ENCODE data around the gene CCDC142.

DNA sequence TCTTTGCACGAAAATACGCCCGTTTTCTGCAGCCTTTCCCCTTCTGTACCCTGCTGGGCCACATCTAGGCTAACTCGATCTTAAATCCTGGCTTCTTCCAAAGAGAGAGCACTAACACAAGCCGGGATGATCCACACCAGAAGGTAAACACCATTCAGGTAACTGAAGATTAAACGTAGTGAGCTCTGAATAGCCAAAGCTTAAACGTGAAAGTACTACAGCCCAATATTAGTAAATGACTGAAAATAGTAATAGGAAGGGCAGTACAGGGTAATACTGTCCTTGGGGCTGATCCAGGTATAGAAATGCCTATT, 9.9 kb downstream of the CCDC142 start:
- TF ChIP-seq, protein P1, sequence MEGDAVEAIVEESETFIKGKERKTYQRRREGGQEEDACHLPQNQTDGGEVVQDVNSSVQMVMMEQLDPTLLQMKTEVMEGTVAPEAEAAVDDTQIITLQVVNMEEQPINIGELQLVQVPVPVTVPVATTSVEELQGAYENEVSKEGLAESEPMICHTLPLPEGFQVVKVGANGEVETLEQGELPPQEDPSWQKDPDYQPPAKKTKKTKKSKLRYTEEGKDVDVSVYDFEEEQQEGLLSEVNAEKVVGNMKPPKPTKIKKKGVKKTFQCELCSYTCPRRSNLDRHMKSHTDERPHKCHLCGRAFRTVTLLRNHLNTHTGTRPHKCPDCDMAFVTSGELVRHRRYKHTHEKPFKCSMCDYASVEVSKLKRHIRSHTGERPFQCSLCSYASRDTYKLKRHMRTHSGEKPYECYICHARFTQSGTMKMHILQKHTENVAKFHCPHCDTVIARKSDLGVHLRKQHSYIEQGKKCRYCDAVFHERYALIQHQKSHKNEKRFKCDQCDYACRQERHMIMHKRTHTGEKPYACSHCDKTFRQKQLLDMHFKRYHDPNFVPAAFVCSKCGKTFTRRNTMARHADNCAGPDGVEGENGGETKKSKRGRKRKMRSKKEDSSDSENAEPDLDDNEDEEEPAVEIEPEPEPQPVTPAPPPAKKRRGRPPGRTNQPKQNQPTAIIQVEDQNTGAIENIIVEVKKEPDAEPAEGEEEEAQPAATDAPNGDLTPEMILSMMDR (IDR thresholded peaks at IDR 0.05; ENCODE audit: low read depth, low read length, poor library complexity, severe bottlenecking) = no peak
- no peak for TF ChIP-seq EZH2phosphoT487 (IDR thresholded peaks at IDR 0.05; ENCODE audit: borderline replicate concordance, low read length)

All from DOHH2 (cell line).